Esophagus mucosa (tissue), 1 donor: Measurements from ENCODE around the gene CLSTN1. TPM values are rescaled to one million over a fixed set of nuclear protein-coding genes. Genes with fewer than 3 reads are reported as not detected.
"Not testable (repeated sequence)": the region's sequence is repeated elsewhere in the genome, so short reads cannot be mapped to it uniquely, and the experiment has no call there.

Source experiments
- ATAC-seq: fragments of 200-7000 bp; cut with Tn5 transposase; one replicate; pipeline ENCODE4 v1.9.1; 2020
- total RNA-seq: library from RNA; stranded (reverse); gene quantifications from one replicate; pipeline ENCODE4 v1.2.4, GENCODE V29; 2023
- donor health status: DM: yes; HTN: yes; CAD: no.

CLSTN1 gene
- total RNA-seq, 1 donor from 2014 or later, result 121 TPM

DNA sequence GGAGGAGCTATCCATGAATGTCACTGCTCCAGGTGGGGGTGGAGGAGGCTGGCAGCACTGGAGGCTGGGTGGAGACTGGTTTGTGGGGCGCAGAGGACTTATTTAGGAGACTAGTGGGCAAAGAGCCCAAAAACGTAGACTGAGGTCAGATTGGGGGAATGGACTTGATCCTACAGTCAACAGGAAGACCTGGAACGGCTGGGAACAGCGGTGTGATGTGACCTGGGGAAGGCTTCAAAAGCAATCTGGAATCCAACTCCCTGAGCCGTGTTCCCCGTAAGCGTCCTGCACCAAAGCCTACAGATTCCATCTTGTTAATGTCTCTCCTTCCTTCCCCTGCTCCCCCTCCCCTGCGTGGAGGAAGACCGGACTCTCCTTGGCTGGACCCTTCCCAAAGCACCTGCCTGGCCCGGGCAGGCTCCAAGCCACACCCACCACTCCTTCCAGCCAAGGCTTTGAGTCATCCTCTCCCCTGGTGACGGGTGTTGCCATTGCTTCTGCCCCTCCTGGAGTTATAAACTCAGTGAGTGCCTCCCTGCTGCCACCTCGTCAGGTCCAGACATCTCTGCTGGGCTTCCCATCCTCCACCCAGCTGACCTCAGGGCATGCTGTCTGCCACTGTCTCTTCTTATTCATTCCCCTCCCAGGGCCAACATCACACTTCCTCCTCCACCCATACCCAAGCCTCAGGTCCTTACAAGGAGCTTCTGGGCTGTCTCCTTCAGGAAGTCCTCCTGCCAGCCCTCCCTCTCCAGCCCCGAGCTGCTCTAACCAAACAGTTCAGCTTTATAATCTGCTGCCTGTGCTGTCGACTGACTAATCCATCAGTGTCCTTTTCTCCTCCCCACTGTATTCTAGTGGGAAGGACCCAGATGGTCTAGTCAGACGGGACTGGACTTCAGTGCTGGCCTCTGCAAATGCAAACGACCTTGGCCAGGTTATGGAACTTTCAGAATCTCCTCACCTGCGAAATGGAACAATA lies 1.6 kb upstream of the CLSTN1 start:
- peak; percentile 89 for ATAC-seq

- no peak for ATAC-seq
These were observed 931 bp upstream of the CLSTN1 start for GRCh38 chr1:9824702-9825089.

GRCh38 chr1:9823693-9823942 lies 147 bp downstream of the CLSTN1 start:
- ATAC-seq, result no peak

DNA sequence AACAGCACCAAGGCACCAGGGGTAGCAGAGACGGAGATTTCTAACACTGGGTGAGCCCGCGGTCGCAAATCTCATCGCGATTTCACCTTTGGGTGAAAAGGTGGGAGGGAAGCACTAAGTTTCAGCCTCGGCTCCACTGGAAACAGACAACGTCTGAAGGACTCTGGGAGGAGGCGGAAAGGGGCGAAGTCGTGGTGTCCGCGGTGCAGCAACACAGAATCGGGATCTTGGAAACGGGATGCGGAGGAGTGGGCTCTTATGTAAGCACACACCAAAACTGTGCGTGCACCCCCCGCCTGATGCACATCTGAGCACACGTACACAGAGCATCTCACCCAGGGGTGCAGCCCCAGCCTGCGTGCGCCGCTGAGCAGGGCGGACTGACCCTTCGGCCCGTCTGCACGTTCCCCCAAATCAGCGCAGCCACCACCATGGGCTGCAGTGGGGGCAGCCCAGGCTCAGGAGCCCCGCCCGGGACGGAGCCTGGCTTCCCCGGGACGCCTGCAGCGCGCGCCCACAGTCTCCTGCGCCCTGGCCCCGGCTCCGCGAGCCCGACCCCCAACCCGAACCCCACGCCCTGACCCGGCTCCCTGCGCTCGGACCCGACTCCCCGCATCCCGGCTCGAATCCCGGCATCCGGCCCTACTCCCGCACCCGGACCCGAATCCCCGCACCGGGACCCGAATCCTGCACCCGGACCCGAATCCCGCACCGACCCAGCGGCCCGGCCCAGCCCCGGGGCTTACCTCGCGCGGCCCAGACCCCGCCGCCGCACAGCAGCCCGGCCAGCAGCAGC lies 670 bp downstream of the CLSTN1 start:
- ATAC-seq, result peak; percentile 1

DNA sequence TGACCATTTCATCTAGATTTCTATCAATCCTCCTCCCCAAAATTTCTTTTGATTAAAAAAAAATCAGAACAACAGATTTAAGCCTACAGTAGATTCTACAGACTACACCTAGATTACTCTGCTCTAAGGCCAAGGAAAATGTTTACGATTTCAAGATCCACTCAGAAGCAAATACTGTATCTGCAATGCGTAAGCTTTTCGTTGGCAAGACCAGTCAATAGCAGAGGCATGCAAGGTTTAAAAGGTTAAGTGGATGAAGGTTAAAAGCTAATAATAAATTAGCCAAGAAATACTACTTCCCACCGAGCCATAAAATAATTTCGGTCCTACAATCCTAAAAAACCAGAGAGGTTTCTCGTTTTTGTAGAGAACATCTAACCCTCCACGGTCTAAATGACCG lies 1.3 kb downstream of the CLSTN1 start:
- no peak for ATAC-seq

- ATAC-seq, result no peak
These were observed 2.1 kb downstream of the CLSTN1 start for GRCh38 chr1:9821710-9822109.

DNA sequence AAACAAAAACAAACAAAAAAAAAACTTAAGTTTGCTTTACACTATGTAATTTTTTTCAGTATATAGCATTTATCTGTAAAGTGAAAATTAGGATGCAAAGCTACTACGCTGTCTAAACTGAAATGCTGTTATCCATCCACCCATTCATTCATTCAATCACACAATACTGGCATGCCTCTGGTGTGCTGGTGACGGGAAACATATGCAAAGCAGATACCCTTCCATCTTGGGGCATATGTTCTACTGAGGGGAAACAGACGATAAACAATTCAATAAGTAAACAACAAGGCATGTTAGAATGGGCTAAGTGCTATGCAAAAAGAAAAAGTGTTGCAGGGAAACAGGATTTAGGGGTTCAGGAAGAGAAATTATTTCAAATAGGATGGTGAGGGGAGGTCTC lies 3.2 kb downstream of the CLSTN1 start:
- no peak for ATAC-seq

GRCh38 chr1:9817734-9818133 lies 6.0 kb downstream of the CLSTN1 start:
- no peak for ATAC-seq

- ATAC-seq, result no peak
These were observed 7.6 kb downstream of the CLSTN1 start for GRCh38 chr1:9816199-9816598.

DNA sequence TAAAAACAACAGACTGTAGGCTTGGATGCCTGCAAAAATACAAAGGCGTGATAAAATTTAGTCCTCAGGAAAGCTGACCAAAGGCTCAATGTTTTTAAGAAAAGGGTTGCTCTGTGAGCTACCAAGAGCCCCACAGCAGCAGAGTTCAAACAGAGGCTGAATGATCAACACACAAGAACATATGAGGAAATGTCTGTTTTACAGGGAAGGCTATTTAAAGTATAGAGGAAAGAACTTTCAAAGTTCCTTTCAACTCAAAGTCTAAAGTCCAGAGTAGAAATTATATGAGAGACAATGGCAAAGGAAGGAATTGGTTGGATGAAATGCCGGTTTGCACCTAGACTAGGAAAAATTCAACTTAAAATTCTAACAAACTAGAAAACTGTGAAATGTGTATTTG lies 8.6 kb downstream of the CLSTN1 start:
- ATAC-seq, result no peak

- no peak for ATAC-seq
These were observed 9.1 kb downstream of the CLSTN1 start for GRCh38 chr1:9814619-9815018.

DNA sequence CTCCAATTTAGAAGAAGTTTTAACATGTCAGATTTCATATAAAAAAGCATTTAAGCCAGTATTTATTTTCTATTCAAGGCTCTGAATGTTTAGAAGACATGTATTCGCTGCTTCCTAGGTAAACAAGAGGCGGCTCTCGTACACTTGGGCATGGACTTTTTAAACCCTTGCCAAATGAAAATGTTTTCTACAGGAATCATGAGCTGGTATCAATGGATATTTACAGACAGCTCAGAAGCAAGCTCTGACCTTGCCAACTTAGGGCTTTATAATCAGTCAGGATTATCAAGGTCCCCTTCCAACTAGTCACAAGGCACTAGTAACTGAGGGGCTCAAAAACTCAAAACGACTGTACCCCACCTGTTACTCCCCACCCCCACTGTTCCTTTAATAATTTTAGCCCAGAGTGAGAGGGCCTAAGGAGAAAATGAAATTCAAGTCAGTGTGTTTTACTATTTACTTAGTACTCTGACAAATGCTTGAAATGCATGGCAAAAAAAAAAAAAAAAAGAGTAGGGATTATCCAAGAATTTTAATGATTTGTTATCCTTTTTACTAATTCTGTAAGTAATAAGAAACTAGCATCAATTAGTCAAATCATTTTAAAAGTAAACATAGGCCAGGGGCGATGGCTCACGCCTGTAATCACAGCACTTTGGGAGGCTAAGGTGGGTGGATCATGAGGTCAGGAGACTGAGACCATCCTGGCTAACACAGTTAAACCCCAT lies 12.4 kb downstream of the CLSTN1 start:
- ATAC-seq, result no peak

- peak; percentile 70 for ATAC-seq
These were observed 14.7 kb downstream of the CLSTN1 start for GRCh38 chr1:9809100-9809510.

DNA sequence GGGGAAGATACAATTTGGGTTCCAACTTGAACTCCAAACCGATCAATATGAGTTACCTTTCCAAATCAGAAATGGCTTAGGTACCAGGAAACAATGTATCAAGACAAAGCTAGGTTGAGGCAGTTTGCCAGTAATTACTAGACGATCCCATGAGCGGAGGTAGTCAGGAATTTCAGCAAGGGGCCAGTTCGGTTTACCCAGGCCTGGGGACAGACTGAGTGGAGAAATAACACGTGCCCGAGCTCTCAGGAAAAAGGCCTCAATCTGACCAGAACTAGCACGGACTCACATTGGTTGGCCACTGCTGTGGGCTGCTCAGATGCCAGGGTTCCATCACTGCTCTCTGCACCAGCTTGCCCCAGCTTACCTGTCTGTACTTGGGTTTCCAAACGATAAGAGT lies 15.3 kb downstream of the CLSTN1 start:
- peak; percentile 23 for ATAC-seq

DNA sequence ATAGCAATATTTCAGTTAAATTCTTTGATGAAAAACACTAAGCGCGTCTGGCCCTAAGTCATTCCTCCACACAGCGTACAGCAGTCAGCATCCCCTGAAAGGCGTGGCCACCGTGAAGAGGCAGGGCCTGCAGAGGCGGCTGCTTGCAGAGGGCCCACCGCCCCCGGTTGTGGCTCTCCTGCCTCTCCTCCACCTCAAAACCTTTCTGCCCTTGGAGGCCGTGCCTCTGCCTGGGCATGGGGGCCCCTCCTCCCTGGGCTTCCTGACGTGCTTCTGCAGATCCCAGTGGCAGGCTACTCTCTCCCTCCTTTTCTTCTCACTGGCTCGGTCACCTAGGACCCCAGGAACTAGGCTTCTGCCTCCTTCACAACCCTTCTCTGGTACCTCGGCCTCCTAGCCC lies 16.2 kb downstream of the CLSTN1 start:
- peak; percentile 12 for ATAC-seq

- ATAC-seq, result not testable (repeated sequence)
These were observed 17.8 kb downstream of the CLSTN1 start for GRCh38 chr1:9805972-9806371.

GRCh38 chr1:9805006-9805508 lies 18.7 kb downstream of the CLSTN1 start:
- ATAC-seq, result no peak

DNA sequence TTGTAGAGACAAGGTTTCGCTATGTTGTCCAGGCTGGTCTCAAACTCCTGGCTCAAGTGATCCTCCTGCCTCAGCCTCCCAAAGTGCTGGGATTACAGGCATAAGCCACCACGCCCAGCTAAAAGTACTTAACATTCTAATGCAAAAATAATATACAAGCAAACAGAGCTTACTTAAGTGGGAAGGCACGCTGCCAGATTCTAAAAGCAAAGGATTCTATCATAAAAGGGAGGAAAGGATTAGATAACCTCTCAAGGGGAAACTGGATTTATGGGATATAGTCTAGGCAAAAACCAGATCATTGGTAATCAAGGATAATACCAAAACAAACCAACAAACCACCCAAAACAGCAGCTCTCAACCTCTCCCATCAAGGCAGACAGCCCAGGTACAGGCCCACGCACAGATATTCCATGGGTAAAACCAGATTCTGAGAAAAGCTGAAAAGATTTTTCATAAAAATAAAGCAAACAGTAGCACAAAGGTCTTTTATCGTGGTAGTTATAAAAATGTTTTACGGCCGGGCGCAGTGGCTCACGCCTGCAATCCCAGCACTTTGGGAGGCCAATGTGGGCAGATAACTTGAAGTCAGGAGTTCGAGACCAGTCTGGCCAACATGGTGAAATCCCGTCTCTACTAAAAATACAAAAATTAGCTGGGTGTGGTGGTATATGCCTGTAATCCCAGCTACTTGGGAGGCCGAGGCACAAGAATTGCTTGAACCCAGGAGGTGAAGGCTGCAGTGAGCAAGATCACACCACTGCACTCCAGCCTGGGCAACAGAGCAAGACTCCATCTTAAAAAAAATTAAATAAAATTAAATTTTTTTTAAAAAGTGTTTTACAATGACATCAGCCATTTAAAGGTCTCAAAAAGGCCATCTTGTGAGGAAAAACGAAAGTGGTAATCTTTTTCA lies 20.5 kb downstream of the CLSTN1 start:
- not testable (repeated sequence) for ATAC-seq

- no peak for ATAC-seq
These were observed 21.9 kb downstream of the CLSTN1 start for GRCh38 chr1:9801909-9802308.

DNA sequence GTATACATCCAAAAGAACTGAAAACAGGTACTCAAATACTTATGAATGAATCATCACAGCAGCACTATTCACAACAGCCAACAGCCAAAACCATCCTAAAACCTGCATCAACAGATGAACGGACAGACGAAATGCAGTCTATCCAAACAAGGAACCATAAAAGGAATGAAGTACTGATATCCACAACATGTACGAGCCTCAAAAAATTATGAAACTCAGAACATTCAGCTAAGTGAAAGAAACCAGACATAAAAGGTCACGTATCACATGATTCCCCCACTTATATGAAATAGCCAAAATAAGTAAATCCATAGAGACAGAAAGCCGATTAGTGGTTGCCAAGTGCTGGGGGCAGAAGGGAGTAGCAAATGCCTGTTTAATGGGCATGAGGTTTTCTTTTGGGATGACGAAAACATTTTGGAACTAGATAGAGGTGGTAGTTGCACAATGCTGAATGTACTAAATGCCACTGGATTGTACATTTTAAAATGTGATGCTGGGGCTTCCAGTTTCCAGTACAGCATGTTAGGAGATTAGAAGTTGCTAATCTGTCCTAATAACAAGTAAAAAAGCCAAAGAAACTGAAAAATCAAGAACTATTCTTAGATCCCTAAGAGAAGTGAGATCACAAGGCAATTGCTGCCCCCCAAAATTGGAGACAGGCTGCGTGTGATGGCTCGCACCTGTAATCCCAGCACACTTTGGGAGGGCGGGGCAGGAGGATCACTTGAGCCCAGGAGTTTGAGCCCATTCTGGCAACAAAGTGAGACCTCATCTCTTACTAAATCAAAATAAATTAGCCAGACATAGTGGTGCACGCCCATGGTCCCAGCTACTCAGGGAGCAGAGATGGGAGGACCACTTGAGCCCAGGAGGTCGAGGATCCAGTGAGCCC lies 25.3 kb downstream of the CLSTN1 start:
- ATAC-seq, result peak; percentile 63

GRCh38 chr1:9797049-9797448 lies 26.7 kb downstream of the CLSTN1 start:
- ATAC-seq, result peak; percentile 11
